ENCODE data around the gene SH3GL3. TPM values are rescaled to one million over a fixed set of nuclear protein-coding genes. Genes with fewer than 3 reads are reported as not detected.

The SH3GL3 gene
- total RNA-seq, 6 experiments from 2014 or later, result not detected

DNA sequence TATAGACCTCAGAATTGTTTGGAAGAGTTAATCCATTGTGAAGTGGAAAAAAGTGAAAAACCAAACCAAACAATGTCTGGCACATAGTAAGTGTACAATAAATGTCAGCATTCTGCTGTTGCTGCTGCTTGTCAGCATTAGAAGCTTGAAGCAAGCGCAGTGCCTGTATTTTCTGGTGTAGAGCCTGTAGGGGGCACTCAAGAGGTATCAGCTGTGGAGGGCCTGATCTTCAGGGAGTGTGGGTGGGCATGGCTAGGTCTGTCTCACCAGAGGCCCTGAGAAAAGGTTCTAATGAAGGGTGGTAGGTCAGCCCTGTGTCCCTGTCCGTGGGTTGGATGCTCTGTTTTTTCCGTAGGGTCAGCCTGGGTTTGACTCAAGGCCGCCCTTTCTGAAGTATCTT, 210.4 kb downstream of the SH3GL3 start:
- no peak for DNase-seq
- H3K4me3 Mint-ChIP-seq, result no peak overlapping the region
- no peaks in the 10 kb centered on the region for H3K4me1 Mint-ChIP-seq (ENCODE audit: low read depth)
- H3K9me3 Mint-ChIP-seq, result peaks cover 58% of the 10 kb centered on the region
- no peak overlapping the region for H3K27ac Mint-ChIP-seq
- H3K36me3 Mint-ChIP-seq (ENCODE audit: low read depth), result 0 out of 2 replicates have a peak, but pooled peaks cover 9% of the 10 kb centered on the region
- no peaks in the 10 kb centered on the region for H3K27me3 Mint-ChIP-seq (ENCODE audit: insufficient read depth)
- TF ChIP-seq, protein P1, sequence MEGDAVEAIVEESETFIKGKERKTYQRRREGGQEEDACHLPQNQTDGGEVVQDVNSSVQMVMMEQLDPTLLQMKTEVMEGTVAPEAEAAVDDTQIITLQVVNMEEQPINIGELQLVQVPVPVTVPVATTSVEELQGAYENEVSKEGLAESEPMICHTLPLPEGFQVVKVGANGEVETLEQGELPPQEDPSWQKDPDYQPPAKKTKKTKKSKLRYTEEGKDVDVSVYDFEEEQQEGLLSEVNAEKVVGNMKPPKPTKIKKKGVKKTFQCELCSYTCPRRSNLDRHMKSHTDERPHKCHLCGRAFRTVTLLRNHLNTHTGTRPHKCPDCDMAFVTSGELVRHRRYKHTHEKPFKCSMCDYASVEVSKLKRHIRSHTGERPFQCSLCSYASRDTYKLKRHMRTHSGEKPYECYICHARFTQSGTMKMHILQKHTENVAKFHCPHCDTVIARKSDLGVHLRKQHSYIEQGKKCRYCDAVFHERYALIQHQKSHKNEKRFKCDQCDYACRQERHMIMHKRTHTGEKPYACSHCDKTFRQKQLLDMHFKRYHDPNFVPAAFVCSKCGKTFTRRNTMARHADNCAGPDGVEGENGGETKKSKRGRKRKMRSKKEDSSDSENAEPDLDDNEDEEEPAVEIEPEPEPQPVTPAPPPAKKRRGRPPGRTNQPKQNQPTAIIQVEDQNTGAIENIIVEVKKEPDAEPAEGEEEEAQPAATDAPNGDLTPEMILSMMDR (IDR thresholded peaks at IDR 0.05), result no peak

GRCh38 chr15:83658430-83659416, 211.6 kb downstream of the SH3GL3 start:
- no peak overlapping the region for H3K27ac Mint-ChIP-seq
- H3K27me3 Mint-ChIP-seq (ENCODE audit: insufficient read depth), result no peaks in the 10 kb centered on the region
- 0 out of 2 replicates have a peak, but pooled peaks cover 9% of the 10 kb centered on the region for H3K36me3 Mint-ChIP-seq (ENCODE audit: low read depth)
- no peak for DNase-seq
- H3K4me1 Mint-ChIP-seq (ENCODE audit: low read depth), result no peaks in the 10 kb centered on the region
- peaks cover 64% of the 10 kb centered on the region for H3K9me3 Mint-ChIP-seq
- no peak overlapping the region for H3K4me3 Mint-ChIP-seq
- TF ChIP-seq, protein P1 (IDR thresholded peaks at IDR 0.05), result no peak

DNA sequence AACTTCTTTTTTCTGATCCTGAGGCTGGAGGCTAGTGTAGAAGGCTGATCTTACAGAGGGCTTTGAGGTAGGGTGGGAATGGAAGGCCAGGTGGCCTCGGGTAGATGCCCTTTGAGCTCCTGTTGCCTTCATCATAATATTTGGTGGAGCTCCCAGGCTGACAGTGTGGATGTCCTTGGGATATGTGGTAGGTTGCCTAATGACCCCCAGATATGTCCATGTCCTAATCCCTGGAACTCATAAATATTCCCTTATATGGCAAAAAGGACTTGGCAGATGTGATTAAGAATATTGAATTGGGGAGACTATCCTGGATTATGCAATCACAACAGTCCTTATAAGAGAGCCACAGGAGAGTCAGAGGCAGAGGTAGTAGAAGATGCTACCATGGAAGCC, 212.3 kb downstream of the SH3GL3 start:
- H3K27me3 Mint-ChIP-seq (ENCODE audit: insufficient read depth), result no peaks in the 10 kb centered on the region
- no peak overlapping the region for H3K27ac Mint-ChIP-seq

GRCh38 chr15:83665480-83665879, 218.3 kb downstream of the SH3GL3 start:
- TF ChIP-seq, protein P1 (IDR thresholded peaks at IDR 0.05), result no peak

More for the DNA sequence above, 212.3 kb downstream of the SH3GL3 start:
- DNase-seq, result no peak
- H3K9me3 Mint-ChIP-seq, result peaks cover 70% of the 10 kb centered on the region
- H3K4me3 Mint-ChIP-seq, result no peak overlapping the region
- H3K4me1 Mint-ChIP-seq (ENCODE audit: low read depth), result no peaks in the 10 kb centered on the region
- 0 out of 2 replicates have a peak, but pooled peaks cover 9% of the 10 kb centered on the region for H3K36me3 Mint-ChIP-seq (ENCODE audit: low read depth)
- TF ChIP-seq, protein P1 (IDR thresholded peaks at IDR 0.05), result no peak

More at GRCh38 chr15:83665480-83665879, 218.3 kb downstream of the SH3GL3 start:
- Mint-ChIP-seq H3K27ac (no peak overlapping the region), H3K27me3 (ENCODE audit: insufficient read depth) (no peaks in the 10 kb centered on the region), H3K9me3 (peaks cover 41% of the 10 kb centered on the region), H3K36me3 (ENCODE audit: low read depth) (no peaks in the 10 kb centered on the region), H3K4me3 (no peak overlapping the region), H3K4me1 (ENCODE audit: low read depth) (no peaks in the 10 kb centered on the region)
- no peak for DNase-seq

Other genes starting within 250 kb of the SH3GL3 start
- gene HDGFL3, start 239.5 kb upstream of the SH3GL3 start, total RNA-seq (2021; fragmentation: NEBNext Ultra II Directional; extraction: Animal tissue kit (Norgen Biotek cat#: 25700)), result 10 to 100 TPM; 40.3 to 64.6 (median 59.2) TPM
- 10 to 100 TPM in 5 of 6 experiments, 1 to 10 TPM in 1; 8.8 to 17.5 (median 14.0) TPM for gene BNC1, start 162.7 kb upstream of the SH3GL3 start, total RNA-seq (2021; fragmentation: NEBNext Ultra II Directional; extraction: Animal tissue kit (Norgen Biotek cat#: 25700))
- gene ADAMTSL3, start 206.8 kb downstream of the SH3GL3 start, total RNA-seq (2021; fragmentation: NEBNext Ultra II Directional; extraction: Animal tissue kit (Norgen Biotek cat#: 25700)), result not detected

Measured in HFFc6 (cell line).